HEK293 (cell line): ENCODE measurements around the gene AGPAT4.

Experiments
- CTCF ChIA-PET: fragments of 350-600 bp; formaldehyde crosslinking; extraction: SDS; loops from one replicate; lab custom pipeline; 2021; ENCODE audit warnings: antibody characterized with exemption; lab: Yijun Ruan, JAX
- POLR2A ChIA-PET: fragments of 300-600 bp; formaldehyde crosslinking; extraction: SDS; loops from one replicate; lab custom pipeline; 2020; ENCODE audit warnings: antibody characterized with exemption, inconsistent platforms; lab: Yijun Ruan, JAX
- H3K27ac ChIP-seq: fragments of 200-500 bp; sonication (Bioruptor generic); 2 replicates; pipeline ENCODE4 v1.5.1; 2014; ENCODE audit warnings: low read depth, low read length, control low read depth, inconsistent platforms; ENCODE audit errors: extremely low read depth
- H3K36me3 ChIP-seq, 2 experiments: fragments of 200-500 bp in 1 of 2; sonication (Bioruptor generic) in 1 of 2; 1 replicate in 1 of 2; 2 replicates in 1 of 2; pipeline ENCODE4 v1.5.1; 2014 to 2017; ENCODE audit warnings: inconsistent platforms in 2 of 2, low read length in 2 of 2; ENCODE audit not compliant: control insufficient read depth in 2 of 2, insufficient read depth in 1 of 2
- H3K4me1 ChIP-seq: fragments of 200-500 bp; sonication (Bioruptor generic); 2 replicates; pipeline ENCODE4 v1.5.1; 2014; ENCODE audit warnings: mild to moderate bottlenecking, low read length, inconsistent platforms; ENCODE audit not compliant: control insufficient read depth, insufficient read depth
- H3K4me3 ChIP-seq: 2 replicates; pipeline ENCODE4 v1.5.1; 2011; ENCODE audit warnings: low read depth, mild to moderate bottlenecking, control low read depth, low read length, moderate library complexity
- H3K9me3 ChIP-seq: fragments of 200-500 bp; sonication (Bioruptor generic); 2 replicates; pipeline ENCODE4 v1.5.1; 2014; ENCODE audit warnings: low read depth, low read length, inconsistent platforms; ENCODE audit not compliant: control insufficient read depth, insufficient read depth
- GLI4 ChIP-seq: fragments of 450-650 bp; formaldehyde crosslinking; IDR thresholded peaks from 2 replicates; pipeline ENCODE4 v1.5.1; 2016; ENCODE audit warnings: missing biosample characterization, missing genetic modification characterization
- KLF1 ChIP-seq: fragments of 450-650 bp; formaldehyde crosslinking; IDR thresholded peaks from 2 replicates; pipeline ENCODE4 v1.5.1; 2016; ENCODE audit warnings: missing biosample characterization, missing genetic modification characterization
- KLF7 ChIP-seq: fragments of 450-650 bp; formaldehyde crosslinking; IDR thresholded peaks from 2 replicates; pipeline ENCODE4 v1.5.1; 2016; ENCODE audit warnings: missing biosample characterization, missing genetic modification characterization, borderline replicate concordance
- KLF8 ChIP-seq: fragments of 450-650 bp; formaldehyde crosslinking; IDR thresholded peaks from 2 replicates; pipeline ENCODE4 v1.5.1; 2016; ENCODE audit warnings: missing biosample characterization, missing genetic modification characterization
- MEIS1 ChIP-seq: sonication (generic); formaldehyde crosslinking; IDR thresholded peaks from 2 replicates; pipeline ENCODE4 v1.8.1; 2022; ENCODE audit warnings: missing genetic modification reagents, mild to moderate bottlenecking, borderline replicate concordance
- PRDM1 ChIP-seq: fragments of 450-650 bp; formaldehyde crosslinking; IDR thresholded peaks from 2 replicates; pipeline ENCODE4; 2016; ENCODE audit warnings: missing biosample characterization, missing genetic modification characterization
- REPIN1 ChIP-seq: fragments of 450-650 bp; formaldehyde crosslinking; IDR thresholded peaks from 2 replicates; pipeline ENCODE4 v1.5.1; 2017; ENCODE audit warnings: missing biosample characterization, missing genetic modification characterization, low read depth
- ZBTB48 ChIP-seq: fragments of 450-650 bp; formaldehyde crosslinking; IDR thresholded peaks from 2 replicates; pipeline ENCODE4 v1.5.1; 2016; ENCODE audit warnings: missing biosample characterization, missing genetic modification characterization
- ZBTB49 ChIP-seq: fragments of 450-650 bp; formaldehyde crosslinking; IDR thresholded peaks from 2 replicates; pipeline ENCODE4 v1.5.1; 2016; ENCODE audit warnings: missing biosample characterization, missing genetic modification characterization, low read depth
- ZNF138 ChIP-seq: fragments of 450-650 bp; formaldehyde crosslinking; IDR thresholded peaks from 2 replicates; pipeline ENCODE4 v1.5.1; 2016; ENCODE audit warnings: missing biosample characterization, missing genetic modification characterization, borderline replicate concordance
- ZNF433 ChIP-seq: fragments of 450-650 bp; formaldehyde crosslinking; IDR thresholded peaks from 2 replicates; pipeline ENCODE4 v1.5.1; 2016; ENCODE audit warnings: missing biosample characterization, missing genetic modification characterization, low read depth
- ZNF626 ChIP-seq: fragments of 450-650 bp; sonication (Bioruptor Pico); formaldehyde crosslinking; IDR thresholded peaks from 2 replicates; pipeline ENCODE4 v1.5.1; 2018; ENCODE audit warnings: missing biosample characterization, missing genetic modification characterization, inconsistent platforms
- ZNF658 ChIP-seq: fragments of 450-650 bp; formaldehyde crosslinking; IDR thresholded peaks from 2 replicates; pipeline ENCODE4; 2016; ENCODE audit warnings: missing biosample characterization, missing genetic modification characterization
- ZNF777 ChIP-seq: fragments of 450-650 bp; formaldehyde crosslinking; IDR thresholded peaks from 2 replicates; pipeline ENCODE4 v1.5.1; 2017; ENCODE audit warnings: missing biosample characterization, missing genetic modification characterization, borderline replicate concordance
- ZSCAN30 ChIP-seq: fragments of 450-650 bp; IDR thresholded peaks from 2 replicates; pipeline ENCODE4 v1.5.1; 2018; ENCODE audit warnings: missing biosample characterization, mild to moderate bottlenecking, missing genetic modification characterization, moderate library complexity
- TF ChIP-seq, protein P1 (sequence below): fragments of 450-650 bp; formaldehyde crosslinking; IDR thresholded peaks from 2 replicates; pipeline ENCODE4 v1.5.1; 2016; ENCODE audit warnings: missing biosample characterization, missing genetic modification characterization
- TF ChIP-seq, protein P2 (sequence below): IDR thresholded peaks from 2 replicates; pipeline ENCODE4 v1.6.1; 2011; ENCODE audit warnings: mild to moderate bottlenecking, low read depth, low read length, borderline replicate concordance
- TF ChIP-seq, protein P3 (sequence below): fragments of 450-650 bp; formaldehyde crosslinking; IDR thresholded peaks from 2 replicates; pipeline ENCODE4 v1.5.1; 2016; ENCODE audit warnings: missing biosample characterization, missing genetic modification characterization

The AGPAT4 gene

DNA sequence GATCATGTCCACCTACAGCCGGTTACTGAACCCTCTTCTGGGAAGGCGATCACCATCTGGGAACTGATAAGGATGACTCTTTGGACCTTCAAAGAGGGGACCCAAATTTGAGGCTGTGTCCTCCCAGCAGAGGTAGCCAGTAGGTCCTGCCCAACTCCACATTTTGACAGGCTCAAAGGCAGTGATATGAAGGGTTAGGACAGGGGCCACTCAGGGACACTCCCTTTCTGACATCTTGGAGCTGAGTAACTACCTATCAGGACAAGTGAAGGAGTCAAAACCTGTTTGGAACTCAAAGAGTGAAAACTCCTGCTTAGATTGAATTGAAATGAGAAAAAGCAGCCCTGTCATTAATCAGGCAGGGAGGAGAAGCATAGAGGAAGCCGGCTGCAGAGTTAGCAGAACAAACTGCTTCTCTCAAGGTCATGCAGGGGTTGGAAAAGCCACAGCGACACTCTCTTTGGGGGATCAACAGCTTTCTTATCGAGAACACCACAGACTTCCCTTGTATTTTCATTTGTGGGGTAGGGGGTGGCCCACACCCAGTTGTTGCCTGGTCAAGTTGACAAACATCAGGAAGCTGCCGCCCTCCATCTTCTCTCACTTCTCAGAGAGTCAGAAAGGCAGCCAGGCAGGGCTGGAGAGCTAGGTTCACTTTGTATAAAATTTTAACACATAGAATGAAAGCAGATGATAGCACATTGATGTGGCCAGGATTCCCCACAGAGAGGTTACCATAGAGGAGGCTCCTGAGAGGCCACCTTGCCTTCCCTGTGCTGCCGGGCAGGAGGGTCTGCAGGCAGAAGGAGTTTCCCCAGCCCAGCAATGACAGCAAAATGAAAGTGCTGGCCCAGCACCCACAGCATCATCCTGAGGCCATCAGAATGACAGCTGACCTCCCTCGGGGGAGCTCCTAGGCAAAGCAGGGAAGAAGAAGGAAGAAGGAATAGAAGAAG is 47.6 kb downstream of the AGPAT4 start:
- no peaks in the 10 kb centered on the region for H3K9me3 ChIP-seq
- H3K36me3 ChIP-seq, result peaks cover 0 to 21% of the 10 kb centered on the region in 2 experiments; a peak in 1 of 3 replicates
- H3K27ac ChIP-seq, result no peak overlapping the region
- no peaks in the 10 kb centered on the region for H3K4me1 ChIP-seq
- TF ChIP-seq GLI4 (tag by site-specific recombination) (no peak), ZNF658 (tag by site-specific recombination) (no peak), REPIN1 (tag by site-specific recombination) (no peak), ZNF138 (tag by site-specific recombination) (no peak), PRDM1 (tag by site-specific recombination) (no peak)
- TF ChIP-seq, protein P1, sequence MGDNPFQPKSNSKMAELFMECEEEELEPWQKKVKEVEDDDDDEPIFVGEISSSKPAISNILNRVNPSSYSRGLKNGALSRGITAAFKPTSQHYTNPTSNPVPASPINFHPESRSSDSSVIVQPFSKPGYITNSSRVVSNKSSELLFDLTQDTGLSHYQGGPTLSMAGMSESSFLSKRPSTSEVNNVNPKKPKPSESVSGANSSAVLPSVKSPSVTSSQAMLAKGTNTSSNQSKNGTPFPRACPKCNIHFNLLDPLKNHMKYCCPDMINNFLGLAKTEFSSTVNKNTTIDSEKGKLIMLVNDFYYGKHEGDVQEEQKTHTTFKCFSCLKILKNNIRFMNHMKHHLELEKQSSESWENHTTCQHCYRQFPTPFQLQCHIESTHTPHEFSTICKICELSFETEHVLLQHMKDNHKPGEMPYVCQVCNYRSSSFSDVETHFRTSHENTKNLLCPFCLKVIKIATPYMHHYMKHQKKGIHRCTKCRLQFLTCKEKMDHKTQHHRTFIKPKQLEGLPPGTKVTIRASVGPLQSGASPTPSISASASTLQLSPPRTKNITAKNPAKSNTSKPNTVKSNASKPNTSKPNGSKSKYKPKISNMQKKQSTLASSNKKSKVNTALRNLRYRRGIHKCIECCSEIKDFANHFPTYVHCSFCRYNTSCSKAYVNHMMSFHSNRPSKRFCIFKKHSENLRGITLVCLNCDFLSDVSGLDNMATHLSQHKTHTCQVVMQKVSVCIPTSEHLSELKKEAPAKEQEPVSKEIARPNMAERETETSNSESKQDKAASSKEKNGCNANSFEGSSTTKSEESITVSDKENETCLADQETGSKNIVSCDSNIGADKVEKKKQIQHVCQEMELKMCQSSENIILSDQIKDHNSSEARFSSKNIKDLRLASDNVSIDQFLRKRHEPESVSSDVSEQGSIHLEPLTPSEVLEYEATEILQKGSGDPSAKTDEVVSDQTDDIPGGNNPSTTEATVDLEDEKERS (tag by site-specific recombination), result no peak
- TF ChIP-seq, all 188 proteins: peak for 0
- ChIA-PET POLR2A (no interaction called here), CTCF (no interaction called here)
- no peak overlapping the region for H3K4me3 ChIP-seq

DNA sequence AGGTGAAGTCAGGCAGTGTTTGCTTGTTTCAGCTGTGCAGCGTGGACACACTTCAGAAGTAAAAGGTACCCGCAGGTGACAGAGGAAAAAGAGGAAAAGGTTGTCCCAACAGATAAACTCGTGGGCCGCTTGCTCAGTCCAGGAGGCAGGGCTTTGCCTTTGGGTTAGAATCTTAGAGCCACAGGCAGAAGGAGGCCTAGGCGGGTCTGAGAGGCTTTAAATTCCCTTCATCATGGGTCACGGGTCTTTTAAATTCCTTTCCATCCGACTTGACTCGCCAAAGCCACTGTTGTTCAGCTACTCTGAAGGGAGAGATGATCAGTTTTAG is 48.2 kb downstream of the AGPAT4 start:
- H3K36me3 ChIP-seq, result peaks cover 0 to 19% of the 10 kb centered on the region in 2 experiments; a peak in 1 of 3 replicates
- POLR2A ChIA-PET, result no interaction called here
- H3K4me1 ChIP-seq, result no peaks in the 10 kb centered on the region
- CTCF ChIA-PET, result no interaction called here
- no peaks in the 10 kb centered on the region for H3K9me3 ChIP-seq
- H3K27ac ChIP-seq, result no peak overlapping the region
- no peak overlapping the region for H3K4me3 ChIP-seq
- TF ChIP-seq KLF8 (tag by site-specific recombination) (no peak), ZNF433 (tag by site-specific recombination) (no peak), KLF7 (tag by site-specific recombination) (no peak), MEIS1 (CRISPR knock-in tag) (no peak), ZBTB48 (tag by site-specific recombination) (no peak), ZNF626 (tag by site-specific recombination) (no peak), ZBTB49 (tag by site-specific recombination) (no peak), ZSCAN30 (tag by site-specific recombination) (no peak), KLF1 (tag by site-specific recombination) (no peak), ZNF777 (tag by site-specific recombination) (no peak)
- TF ChIP-seq, protein P1 (tag by site-specific recombination), result no peak
- TF ChIP-seq, protein P2, sequence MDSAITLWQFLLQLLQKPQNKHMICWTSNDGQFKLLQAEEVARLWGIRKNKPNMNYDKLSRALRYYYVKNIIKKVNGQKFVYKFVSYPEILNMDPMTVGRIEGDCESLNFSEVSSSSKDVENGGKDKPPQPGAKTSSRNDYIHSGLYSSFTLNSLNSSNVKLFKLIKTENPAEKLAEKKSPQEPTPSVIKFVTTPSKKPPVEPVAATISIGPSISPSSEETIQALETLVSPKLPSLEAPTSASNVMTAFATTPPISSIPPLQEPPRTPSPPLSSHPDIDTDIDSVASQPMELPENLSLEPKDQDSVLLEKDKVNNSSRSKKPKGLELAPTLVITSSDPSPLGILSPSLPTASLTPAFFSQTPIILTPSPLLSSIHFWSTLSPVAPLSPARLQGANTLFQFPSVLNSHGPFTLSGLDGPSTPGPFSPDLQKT, result no peak
- TF ChIP-seq, protein P3, sequence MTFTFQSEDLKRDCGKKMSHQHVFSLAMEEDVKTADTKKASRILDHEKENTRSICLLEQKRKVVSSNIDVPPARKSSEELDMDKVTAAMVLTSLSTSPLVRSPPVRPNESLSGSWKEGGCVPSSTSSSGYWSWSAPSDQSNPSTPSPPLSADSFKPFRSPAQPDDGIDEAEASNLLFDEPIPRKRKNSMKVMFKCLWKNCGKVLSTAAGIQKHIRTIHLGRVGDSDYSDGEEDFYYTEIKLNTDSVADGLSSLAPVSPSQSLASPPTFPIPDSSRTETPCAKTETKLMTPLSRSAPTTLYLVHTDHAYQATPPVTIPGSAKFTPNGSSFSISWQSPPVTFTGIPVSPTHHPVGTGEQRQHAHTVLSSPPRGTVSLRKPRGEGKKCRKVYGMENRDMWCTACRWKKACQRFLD, result no peak
